ENCODE results near the gene IPO11. TPM values are rescaled to one million over a fixed set of nuclear protein-coding genes. Genes with fewer than 3 reads are reported as not detected.
"Not testable (repeated sequence)": the region's sequence is repeated elsewhere in the genome, so short reads cannot be mapped to it uniquely, and the experiment has no call there.

IPO11 gene
- total and polyA plus RNA-seq, 2 donors, result 15.8 to 53.6 TPM

DNA sequence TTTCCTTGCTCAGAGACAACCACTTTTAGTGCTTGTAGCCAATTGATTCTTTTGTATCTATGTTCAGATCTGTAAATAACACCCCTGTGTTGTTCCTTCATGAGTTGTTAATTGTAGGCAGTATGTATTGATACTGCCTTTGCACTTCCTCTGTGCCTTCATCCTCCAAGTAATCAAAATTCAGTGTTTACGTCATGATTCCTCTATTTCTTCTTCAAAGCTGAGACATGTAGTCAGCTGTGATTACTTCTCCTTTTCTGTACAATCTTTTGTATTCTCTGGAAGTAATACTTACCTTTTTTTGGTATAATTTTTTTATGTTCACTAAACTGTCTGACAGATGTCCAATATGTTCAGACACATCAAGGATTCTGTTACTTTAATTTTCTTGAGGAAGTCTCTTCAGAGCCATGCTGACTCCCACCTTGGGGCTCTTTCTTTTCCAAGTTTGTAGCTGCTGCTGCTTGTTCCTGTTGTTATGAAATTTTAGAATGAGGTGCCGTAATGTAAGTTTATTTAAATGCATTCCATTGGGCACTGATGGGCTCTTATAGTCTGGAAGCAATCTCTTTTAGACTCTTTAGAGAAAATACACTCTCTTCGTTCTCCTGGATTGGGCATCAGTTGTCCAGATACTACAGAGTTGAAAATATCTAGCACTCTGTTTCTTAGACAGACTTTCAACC is 135.5 kb downstream of the IPO11 start:
- Histone ChIP-seq H3K27ac (ENCODE audit: low read depth) (no peak overlapping the region), H3K4me1 (ENCODE audit: insufficient read depth) (no peaks in the 10 kb centered on the region), H3K4me3 (ENCODE audit: low read depth, low read length) (no peak overlapping the region), H3K36me3 (ENCODE audit: insufficient read depth) (no peaks in the 10 kb centered on the region)
- no peak for DNase-seq (ENCODE audit: extremely low spot score)
- WGBS, result 69% methylated on average over 3 of the region's 3 CpGs

DNA sequence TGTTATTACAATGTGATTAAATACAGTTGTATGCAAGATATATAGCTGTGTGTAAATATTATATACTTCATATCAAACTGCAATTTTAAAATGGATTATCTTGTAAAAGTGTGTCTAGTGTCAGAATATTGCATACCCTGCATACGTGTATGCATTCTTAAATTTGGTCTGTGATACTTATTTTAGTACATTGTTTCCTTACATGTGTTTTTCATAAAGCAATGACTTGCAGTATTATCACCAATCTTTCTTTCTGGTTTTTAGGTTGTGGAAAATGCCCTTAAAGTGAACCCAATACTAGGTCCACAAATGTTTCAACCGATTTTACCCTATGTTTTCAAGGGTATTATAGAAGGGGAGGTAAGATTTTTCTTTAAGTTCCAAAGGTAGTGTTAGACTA is 137.5 kb downstream of the IPO11 start:
- Histone ChIP-seq H3K4me3 (ENCODE audit: low read depth, low read length) (no peak overlapping the region), H3K36me3 (ENCODE audit: insufficient read depth) (no peaks in the 10 kb centered on the region), H3K27ac (ENCODE audit: low read depth) (no peak overlapping the region), H3K4me1 (ENCODE audit: insufficient read depth) (no peaks in the 10 kb centered on the region)
- DNase-seq (ENCODE audit: extremely low spot score), result no peak
- 88% methylated on average over 2 of the region's 2 CpGs for WGBS

DNA sequence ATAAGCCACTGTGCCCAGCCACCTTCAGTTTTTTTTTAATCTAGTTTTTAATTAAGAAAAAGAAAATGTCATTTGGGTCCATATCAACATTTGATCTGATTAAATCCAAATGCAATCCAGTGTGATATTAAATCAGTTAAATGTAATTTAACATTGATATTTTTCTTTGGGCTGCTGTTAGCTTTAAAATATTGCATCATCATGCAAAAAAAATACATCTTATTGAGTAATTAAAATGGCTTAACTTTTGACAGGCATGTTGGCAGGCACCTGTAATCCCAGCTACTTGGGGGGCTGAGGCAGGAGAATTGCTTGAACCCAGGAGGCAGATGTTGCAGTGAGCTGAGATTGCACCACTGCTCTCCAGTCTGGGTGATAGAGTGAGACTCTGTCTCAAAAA is 143.4 kb downstream of the IPO11 start:
- Histone ChIP-seq H3K4me1 (ENCODE audit: insufficient read depth) (no peaks in the 10 kb centered on the region), H3K4me3 (ENCODE audit: low read depth, low read length) (no peak overlapping the region), H3K27ac (ENCODE audit: low read depth) (no peak overlapping the region), H3K36me3 (ENCODE audit: insufficient read depth) (no peaks in the 10 kb centered on the region)
- no peak for DNase-seq (ENCODE audit: extremely low spot score)

DNA sequence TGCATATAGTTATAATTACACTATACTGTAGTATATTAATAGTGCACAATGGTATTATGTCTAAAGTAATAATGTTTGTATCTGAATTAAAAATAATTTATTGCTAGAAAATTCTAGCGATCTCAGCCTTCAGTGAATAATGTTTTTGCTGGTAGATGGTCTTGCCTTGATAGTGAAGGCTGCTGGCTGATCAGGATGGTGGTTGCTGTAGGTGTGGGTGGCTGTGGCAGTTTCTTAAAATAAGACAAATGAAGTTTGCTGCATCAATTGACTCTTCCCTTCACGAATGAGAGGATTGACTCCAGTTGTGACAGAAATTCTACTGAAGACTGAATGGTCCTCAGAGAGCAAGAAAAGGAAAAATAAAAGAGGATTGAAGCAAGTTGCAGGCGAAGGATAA is 146.4 kb downstream of the IPO11 start:
- peaks cover 3% of the 10 kb centered on the region for H3K36me3 ChIP-seq (ENCODE audit: insufficient read depth)
- WGBS, result 95% methylated on average over 3 of the region's 3 CpGs
- no peak for DNase-seq (ENCODE audit: extremely low spot score)

DNA sequence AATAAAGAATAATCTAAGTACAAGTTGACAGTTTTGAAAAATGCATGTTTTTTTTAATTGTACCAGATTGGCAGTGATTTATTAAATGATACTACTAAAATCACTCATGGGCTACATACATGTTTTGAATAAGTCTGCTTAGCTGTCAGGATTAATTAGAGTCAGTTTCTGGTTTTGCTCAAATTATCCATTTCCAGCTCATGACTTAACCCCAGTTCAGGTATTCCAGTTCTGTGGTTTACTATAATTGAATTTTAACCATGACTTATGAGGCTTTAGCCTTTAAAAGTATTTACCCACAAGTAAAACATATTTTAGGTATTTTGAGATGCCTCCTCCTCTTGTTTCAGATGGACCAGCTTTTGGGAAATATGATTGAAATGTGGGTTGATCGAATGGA is 148.2 kb downstream of the IPO11 start:
- no peak overlapping the region for H3K4me3 ChIP-seq (ENCODE audit: low read depth, low read length)
- WGBS, result 97% methylated on average over 1 of the region's 1 CpG
- no peak overlapping the region for H3K27ac ChIP-seq (ENCODE audit: low read depth)
- H3K4me1 ChIP-seq (ENCODE audit: insufficient read depth), result no peaks in the 10 kb centered on the region
- peaks cover 3% of the 10 kb centered on the region for H3K36me3 ChIP-seq (ENCODE audit: insufficient read depth)
- no peak for DNase-seq (ENCODE audit: extremely low spot score)

More for the DNA sequence above, 146.4 kb downstream of the IPO11 start:
- H3K4me3 ChIP-seq (ENCODE audit: low read depth, low read length), result no peak overlapping the region
- H3K4me1 ChIP-seq (ENCODE audit: insufficient read depth), result no peaks in the 10 kb centered on the region
- no peak overlapping the region for H3K27ac ChIP-seq (ENCODE audit: low read depth)

DNA sequence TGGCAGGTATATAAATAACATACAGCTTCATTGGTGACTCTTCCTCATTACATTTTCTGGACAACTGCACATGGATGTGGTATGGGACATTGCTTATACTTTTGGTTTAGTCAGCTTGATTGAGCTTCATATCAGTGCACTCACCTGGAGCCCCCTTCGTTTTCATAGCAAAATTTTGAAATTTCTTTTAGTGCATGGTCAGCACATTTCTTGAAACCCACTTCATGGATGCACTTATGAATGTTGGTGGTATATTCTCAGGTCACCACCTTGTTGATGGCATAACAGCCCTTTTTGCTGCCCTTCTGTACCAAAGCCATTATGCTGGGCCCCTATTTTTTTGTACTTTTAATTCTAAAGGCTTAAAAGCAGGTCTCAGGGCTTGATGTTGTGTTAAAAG is 149.3 kb downstream of the IPO11 start:
- 94% methylated on average over 1 of the region's 1 CpG for WGBS

DNA sequence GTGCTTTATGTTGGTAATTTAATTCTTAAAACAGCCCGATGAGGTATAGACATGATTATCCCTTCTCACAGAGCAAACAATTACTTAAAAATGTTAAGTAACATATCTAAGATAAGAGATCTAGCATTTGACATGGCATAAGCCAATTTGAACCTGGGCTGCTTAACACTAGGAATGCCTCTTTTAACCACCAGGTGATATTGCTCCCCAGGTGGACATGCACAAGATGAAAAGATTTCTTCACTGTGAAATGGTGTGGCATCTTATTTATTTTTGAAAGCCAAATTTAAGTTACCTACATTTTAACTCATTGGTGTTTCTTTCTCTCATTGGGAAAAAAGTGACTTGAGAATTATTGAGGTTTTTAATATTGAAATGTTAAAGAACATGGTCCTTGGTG is 150.3 kb downstream of the IPO11 start:
- 87% methylated on average over 1 of the region's 1 CpG for WGBS
- no peaks in the 10 kb centered on the region for H3K4me1 ChIP-seq (ENCODE audit: insufficient read depth)
- DNase-seq (ENCODE audit: extremely low spot score), result no peak
- H3K36me3 ChIP-seq (ENCODE audit: insufficient read depth), result peaks cover 5% of the 10 kb centered on the region
- no peak overlapping the region for H3K4me3 ChIP-seq (ENCODE audit: low read depth, low read length)
- no peak overlapping the region for H3K27ac ChIP-seq (ENCODE audit: low read depth)

More for the DNA sequence above, 149.3 kb downstream of the IPO11 start:
- DNase-seq (ENCODE audit: extremely low spot score), result no peak
- Histone ChIP-seq H3K4me3 (ENCODE audit: low read depth, low read length) (no peak overlapping the region), H3K36me3 (ENCODE audit: insufficient read depth) (peaks cover 5% of the 10 kb centered on the region), H3K4me1 (ENCODE audit: insufficient read depth) (no peaks in the 10 kb centered on the region), H3K27ac (ENCODE audit: low read depth) (no peak overlapping the region)

DNA sequence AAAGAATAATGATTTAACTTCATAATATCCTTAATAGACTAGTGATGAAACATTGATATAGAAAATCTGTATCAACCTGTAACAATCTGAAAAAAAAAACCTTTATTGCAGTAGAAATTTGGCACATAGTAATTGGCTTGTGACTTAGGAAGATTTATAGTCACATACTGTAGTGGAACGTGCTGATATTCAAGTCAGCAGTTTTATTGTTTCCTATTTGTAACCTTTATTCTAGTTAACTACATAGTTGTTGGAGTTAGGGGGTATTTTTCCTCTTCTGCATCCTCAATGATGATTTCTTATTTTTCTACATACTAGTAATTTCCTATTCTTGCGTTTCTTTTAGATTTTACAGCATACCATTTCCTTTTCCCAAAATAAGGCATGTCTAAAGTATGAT is 151.5 kb downstream of the IPO11 start:
- H3K4me3 ChIP-seq (ENCODE audit: low read depth, low read length), result no peak overlapping the region
- no peak overlapping the region for H3K27ac ChIP-seq (ENCODE audit: low read depth)
- 72% methylated on average over 2 of the region's 2 CpGs for WGBS
- H3K36me3 ChIP-seq (ENCODE audit: insufficient read depth), result peaks cover 5% of the 10 kb centered on the region
- DNase-seq (ENCODE audit: extremely low spot score), result no peak
- H3K4me1 ChIP-seq (ENCODE audit: insufficient read depth), result no peaks in the 10 kb centered on the region

DNA sequence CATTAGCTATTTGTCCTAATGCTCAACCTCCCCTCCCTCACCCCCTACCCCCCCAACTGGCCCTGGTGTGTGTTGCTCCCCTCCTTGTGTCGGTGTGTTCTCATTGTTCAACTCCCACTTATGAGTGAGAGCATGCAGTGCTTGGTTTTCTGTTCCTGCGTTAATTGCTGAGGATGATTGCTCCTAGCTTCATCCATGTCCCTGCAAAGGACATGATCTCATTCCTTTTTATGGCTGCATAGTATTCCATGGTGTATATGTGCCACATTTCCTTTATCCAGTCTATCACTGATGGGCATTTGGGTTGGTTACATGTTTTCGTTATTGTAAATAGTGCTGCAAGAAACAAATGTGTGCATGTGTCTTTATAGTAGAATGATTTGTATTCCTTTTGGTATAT is 153.2 kb downstream of the IPO11 start:
- H3K4me3 ChIP-seq (ENCODE audit: low read depth, low read length); H3K36me3 ChIP-seq (ENCODE audit: insufficient read depth); H3K4me1 ChIP-seq (ENCODE audit: insufficient read depth); DNase-seq (ENCODE audit: extremely low spot score); H3K27ac ChIP-seq (ENCODE audit: low read depth): not testable (repeated sequence)
- WGBS, result 66% methylated on average over 3 of the region's 3 CpGs

DNA sequence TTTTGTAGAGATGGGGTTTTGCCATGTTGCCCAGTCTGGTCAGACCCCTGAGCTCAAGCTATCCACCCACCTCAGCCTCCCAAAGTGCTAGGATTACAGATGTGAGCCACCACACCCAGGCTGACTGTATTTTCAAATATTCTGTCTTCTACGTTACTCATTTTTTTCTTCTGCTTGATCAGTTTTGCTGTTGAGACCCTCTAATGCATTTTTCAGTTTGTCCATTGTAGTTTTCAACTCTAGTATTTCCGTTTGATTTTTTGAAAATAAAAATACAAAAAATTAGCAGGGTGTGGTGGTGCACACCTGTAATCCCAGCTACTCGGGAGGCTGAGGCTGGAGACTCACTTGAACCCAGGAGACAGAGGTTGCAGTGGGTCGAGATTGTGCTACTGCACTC is 155.6 kb downstream of the IPO11 start:
- no peak for DNase-seq (ENCODE audit: extremely low spot score)

DNA sequence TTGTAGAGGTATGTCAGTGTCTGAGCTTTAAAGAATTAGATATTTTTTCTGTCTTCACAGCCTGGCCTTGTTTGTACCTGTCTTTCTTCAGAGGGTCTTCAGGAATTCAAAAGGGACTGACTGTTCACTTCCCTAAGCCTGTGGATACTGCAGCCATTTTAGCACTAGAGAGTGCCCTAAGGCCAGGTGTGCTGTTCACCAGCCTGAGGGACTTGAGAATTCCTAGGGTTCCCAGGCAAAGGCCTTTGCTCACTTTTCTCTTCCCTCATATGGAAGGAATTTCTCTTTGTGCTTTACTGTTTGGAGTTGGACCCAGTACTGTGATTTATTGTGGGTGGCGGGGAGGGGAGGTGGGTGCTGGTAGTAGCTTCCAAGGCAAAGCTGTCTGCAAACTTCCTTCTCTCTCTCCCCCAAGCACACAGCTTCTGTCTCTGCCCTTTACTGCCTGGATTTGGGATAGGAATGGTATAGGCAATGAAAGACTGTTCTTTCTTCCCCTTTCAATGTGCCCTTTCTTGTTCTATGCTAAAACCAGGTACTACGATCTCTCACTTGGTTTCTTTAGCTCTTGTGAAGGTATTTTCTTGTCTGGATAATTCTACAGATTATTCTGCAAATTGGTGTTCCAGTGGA is 156.4 kb downstream of the IPO11 start:
- H3K4me1 ChIP-seq (ENCODE audit: insufficient read depth), result no peaks in the 10 kb centered on the region
- peaks cover 2% of the 10 kb centered on the region for H3K36me3 ChIP-seq (ENCODE audit: insufficient read depth)
- H3K4me3 ChIP-seq (ENCODE audit: low read depth, low read length), result no peak overlapping the region
- no peak for DNase-seq (ENCODE audit: extremely low spot score)
- 90% methylated on average over 2 of the region's 2 CpGs for WGBS
- no peak overlapping the region for H3K27ac ChIP-seq (ENCODE audit: low read depth)

More for the DNA sequence above, 155.6 kb downstream of the IPO11 start:
- no peaks in the 10 kb centered on the region for H3K4me1 ChIP-seq (ENCODE audit: insufficient read depth)
- H3K4me3 ChIP-seq (ENCODE audit: low read depth, low read length), result no peak overlapping the region
- no peak overlapping the region for H3K27ac ChIP-seq (ENCODE audit: low read depth)
- 97% methylated on average over 4 of the region's 4 CpGs for WGBS
- peaks cover 2% of the 10 kb centered on the region for H3K36me3 ChIP-seq (ENCODE audit: insufficient read depth)

DNA sequence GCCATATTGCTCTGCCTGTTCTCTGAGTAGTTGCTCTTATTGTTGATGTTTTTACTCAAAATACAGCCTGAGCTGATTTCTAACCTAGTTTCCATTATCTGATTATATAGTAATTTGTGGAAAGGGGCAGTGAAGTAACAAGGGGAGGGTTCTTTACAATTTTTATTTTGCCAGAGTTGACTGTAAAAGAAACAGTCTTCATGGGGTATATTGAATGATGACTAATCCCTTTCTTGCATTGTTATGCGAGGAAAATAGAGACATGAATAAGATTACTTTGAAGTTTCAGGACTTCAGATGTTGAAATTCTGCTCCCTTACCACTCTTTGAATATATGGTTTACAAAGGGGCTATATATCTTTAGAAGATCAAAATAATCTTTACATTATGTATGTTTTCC is 156.9 kb downstream of the IPO11 start:
- Histone ChIP-seq H3K4me1 (ENCODE audit: insufficient read depth) (no peaks in the 10 kb centered on the region), H3K36me3 (ENCODE audit: insufficient read depth) (peaks cover 2% of the 10 kb centered on the region), H3K4me3 (ENCODE audit: low read depth, low read length) (no peak overlapping the region), H3K27ac (ENCODE audit: low read depth) (no peak overlapping the region)
- DNase-seq (ENCODE audit: extremely low spot score), result no peak
- WGBS, result 82% methylated on average over 1 of the region's 1 CpG

DNA sequence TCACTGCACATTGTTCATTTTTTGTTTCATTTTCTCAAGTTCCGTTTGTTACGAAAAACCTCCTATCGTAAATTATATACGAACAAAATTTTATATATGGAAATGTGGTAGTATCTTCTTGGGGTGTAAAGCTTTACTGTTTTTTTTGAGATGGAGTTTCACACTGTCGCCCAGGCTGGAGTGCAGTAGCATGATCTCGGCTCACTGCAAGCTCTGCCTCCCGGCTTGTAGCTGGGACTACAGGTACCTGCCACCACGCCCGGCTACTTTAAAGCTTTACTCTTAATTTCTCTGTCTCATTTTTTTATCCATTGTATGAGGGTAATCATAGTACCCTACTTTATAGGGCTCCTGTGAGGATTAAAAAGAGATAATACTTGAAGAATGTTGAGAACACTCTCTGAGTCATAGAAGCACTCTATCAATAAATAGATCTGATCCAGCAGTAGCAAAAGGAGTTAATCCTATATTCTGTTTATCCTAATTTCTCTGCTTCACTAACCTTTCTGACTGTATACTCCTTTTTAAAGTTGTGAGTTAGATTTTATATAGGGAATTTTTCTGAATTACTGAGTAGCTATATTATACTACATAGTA is 160.5 kb downstream of the IPO11 start:
- H3K4me3 ChIP-seq (ENCODE audit: low read depth, low read length), result no peak overlapping the region
- H3K4me1 ChIP-seq (ENCODE audit: insufficient read depth), result no peaks in the 10 kb centered on the region
- peaks cover 2% of the 10 kb centered on the region for H3K36me3 ChIP-seq (ENCODE audit: insufficient read depth)
- no peak overlapping the region for H3K27ac ChIP-seq (ENCODE audit: low read depth)
- DNase-seq (ENCODE audit: extremely low spot score), result no peak
- 93% methylated on average over 9 of the region's 9 CpGs for WGBS

DNA sequence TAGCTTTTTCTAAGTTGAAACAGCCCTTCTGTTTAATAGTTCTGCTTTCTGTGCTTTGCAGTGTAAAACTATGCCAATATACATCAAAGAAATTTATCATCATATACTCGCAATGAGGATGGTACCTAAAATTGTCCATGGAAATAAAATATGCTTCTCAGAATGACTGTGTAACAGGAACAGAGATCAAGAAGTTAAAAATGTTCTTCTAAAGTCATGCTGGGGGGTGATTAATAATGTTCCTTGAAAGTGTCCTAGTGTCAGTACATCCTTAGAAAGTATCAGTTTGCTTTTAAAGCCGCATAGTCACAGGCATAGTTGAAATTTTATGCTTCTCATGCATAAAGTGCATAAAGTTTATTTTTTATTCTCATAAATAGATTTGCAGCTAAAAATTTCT is 162.0 kb downstream of the IPO11 start:
- DNase-seq (ENCODE audit: extremely low spot score), result no peak
- 88% methylated on average over 2 of the region's 2 CpGs for WGBS

More for the DNA sequence above, 162.0 kb downstream of the IPO11 start:
- peaks cover 2% of the 10 kb centered on the region for H3K36me3 ChIP-seq (ENCODE audit: insufficient read depth)
- no peaks in the 10 kb centered on the region for H3K4me1 ChIP-seq (ENCODE audit: insufficient read depth)
- no peak overlapping the region for H3K27ac ChIP-seq (ENCODE audit: low read depth)
- no peak overlapping the region for H3K4me3 ChIP-seq (ENCODE audit: low read depth, low read length)
